HEK293 (cell line): ENCODE results near the gene NLRP6.

ENCODE experiments used
- CTCF ChIA-PET: fragments of 350-600 bp; formaldehyde crosslinking; extraction: SDS; loops from one replicate; lab custom pipeline; 2021; ENCODE audit warnings: antibody characterized with exemption; lab: Yijun Ruan, JAX
- POLR2A ChIA-PET: fragments of 300-600 bp; formaldehyde crosslinking; extraction: SDS; loops from one replicate; lab custom pipeline; 2020; ENCODE audit warnings: antibody characterized with exemption, inconsistent platforms; lab: Yijun Ruan, JAX
- H3K27ac ChIP-seq: fragments of 200-500 bp; sonication (Bioruptor generic); 2 replicates; pipeline ENCODE4 v1.5.1; 2014; ENCODE audit warnings: low read depth, low read length, control low read depth, inconsistent platforms; ENCODE audit errors: extremely low read depth
- H3K36me3 ChIP-seq, 2 experiments: fragments of 200-500 bp in 1 of 2; sonication (Bioruptor generic) in 1 of 2; 1 replicate in 1 of 2; 2 replicates in 1 of 2; pipeline ENCODE4 v1.5.1; 2014 to 2017; ENCODE audit warnings: inconsistent platforms in 2 of 2, low read length in 2 of 2; ENCODE audit not compliant: control insufficient read depth in 2 of 2, insufficient read depth in 1 of 2
- H3K4me1 ChIP-seq: fragments of 200-500 bp; sonication (Bioruptor generic); 2 replicates; pipeline ENCODE4 v1.5.1; 2014; ENCODE audit warnings: mild to moderate bottlenecking, low read length, inconsistent platforms; ENCODE audit not compliant: control insufficient read depth, insufficient read depth
- H3K4me3 ChIP-seq: 2 replicates; pipeline ENCODE4 v1.5.1; 2011; ENCODE audit warnings: low read depth, mild to moderate bottlenecking, control low read depth, low read length, moderate library complexity
- H3K9me3 ChIP-seq: fragments of 200-500 bp; sonication (Bioruptor generic); 2 replicates; pipeline ENCODE4 v1.5.1; 2014; ENCODE audit warnings: low read depth, low read length, inconsistent platforms; ENCODE audit not compliant: control insufficient read depth, insufficient read depth
- BCL11A ChIP-seq: fragments of 450-650 bp; formaldehyde crosslinking; IDR thresholded peaks from 2 replicates; pipeline ENCODE4 v1.5.1; 2016; ENCODE audit warnings: low read depth, missing biosample characterization, missing genetic modification characterization
- KLF16 ChIP-seq: fragments of 450-650 bp; formaldehyde crosslinking; IDR thresholded peaks from 2 replicates; pipeline ENCODE4 v1.5.1; 2017; ENCODE audit warnings: missing biosample characterization, missing genetic modification characterization
- KLF17 ChIP-seq: fragments of 450-650 bp; formaldehyde crosslinking; IDR thresholded peaks from 2 replicates; pipeline ENCODE4 v1.5.1; 2016; ENCODE audit warnings: missing biosample characterization, missing genetic modification characterization
- KLF9 ChIP-seq: fragments of 450-650 bp; formaldehyde crosslinking; IDR thresholded peaks from 2 replicates; pipeline ENCODE4 v1.5.1; 2016; ENCODE audit warnings: missing biosample characterization, missing genetic modification characterization, low read depth
- OSR2 ChIP-seq: fragments of 450-650 bp; formaldehyde crosslinking; IDR thresholded peaks from 2 replicates; pipeline ENCODE4 v1.5.1; 2016; ENCODE audit warnings: missing biosample characterization, missing genetic modification characterization
- PRDM6 ChIP-seq: fragments of 450-650 bp; formaldehyde crosslinking; IDR thresholded peaks from 2 replicates; pipeline ENCODE4 v1.5.1; 2017; ENCODE audit warnings: missing biosample characterization, missing genetic modification characterization
- SP2 ChIP-seq: fragments of 450-650 bp; formaldehyde crosslinking; IDR thresholded peaks from 2 replicates; pipeline ENCODE4 v1.5.1; 2016; ENCODE audit warnings: missing biosample characterization, missing genetic modification characterization
- SP3 ChIP-seq: fragments of 450-650 bp; formaldehyde crosslinking; IDR thresholded peaks from 2 replicates; pipeline ENCODE4 v1.5.1; 2016; ENCODE audit warnings: missing biosample characterization, missing genetic modification characterization
- ZNF2 ChIP-seq: fragments of 450-650 bp; formaldehyde crosslinking; IDR thresholded peaks from 2 replicates; pipeline ENCODE4 v1.5.1; 2016; ENCODE audit warnings: missing biosample characterization, missing genetic modification characterization
- ZNF211 ChIP-seq: fragments of 450-650 bp; formaldehyde crosslinking; IDR thresholded peaks from 2 replicates; pipeline ENCODE4 v1.5.1; 2016; ENCODE audit warnings: low read depth, missing biosample characterization, missing genetic modification characterization
- ZNF248 ChIP-seq: fragments of 450-650 bp; formaldehyde crosslinking; IDR thresholded peaks from 2 replicates; pipeline ENCODE4 v1.5.1; 2017; ENCODE audit warnings: missing biosample characterization, missing genetic modification characterization
- ZNF362 ChIP-seq: fragments of 450-650 bp; formaldehyde crosslinking; IDR thresholded peaks from 2 replicates; pipeline ENCODE4 v1.5.1; 2016; ENCODE audit warnings: missing biosample characterization, missing genetic modification characterization
- ZNF391 ChIP-seq: fragments of 450-650 bp; formaldehyde crosslinking; IDR thresholded peaks from 2 replicates; pipeline ENCODE4 v1.5.1; 2016; ENCODE audit warnings: low read depth, missing biosample characterization, missing genetic modification characterization, borderline replicate concordance
- ZNF398 ChIP-seq: fragments of 450-650 bp; formaldehyde crosslinking; IDR thresholded peaks from 2 replicates; pipeline ENCODE4 v1.5.1; 2017; ENCODE audit warnings: missing biosample characterization, missing genetic modification characterization
- ZNF473 ChIP-seq: fragments of 450-650 bp; formaldehyde crosslinking; IDR thresholded peaks from 2 replicates; pipeline ENCODE4 v1.5.1; 2017; ENCODE audit warnings: missing biosample characterization, missing genetic modification characterization
- ZNF510 ChIP-seq: fragments of 450-650 bp; formaldehyde crosslinking; IDR thresholded peaks from 2 replicates; pipeline ENCODE4 v1.5.1; 2018; ENCODE audit warnings: mild to moderate bottlenecking, missing genetic modification characterization, missing biosample characterization; ENCODE audit not compliant: insufficient replicate concordance
- ZNF514 ChIP-seq: fragments of 450-650 bp; formaldehyde crosslinking; IDR thresholded peaks from 2 replicates; pipeline ENCODE4 v1.5.1; 2016; ENCODE audit warnings: missing biosample characterization, missing genetic modification characterization
- ZNF544 ChIP-seq: fragments of 450-650 bp; formaldehyde crosslinking; IDR thresholded peaks from 2 replicates; pipeline ENCODE4 v1.5.0; 2017; ENCODE audit warnings: missing biosample characterization, missing genetic modification characterization
- ZNF639 ChIP-seq: fragments of 450-650 bp; formaldehyde crosslinking; IDR thresholded peaks from 2 replicates; pipeline ENCODE4 v1.5.1; 2016; ENCODE audit warnings: missing biosample characterization, missing genetic modification characterization
- ZNF654 ChIP-seq: fragments of 450-650 bp; formaldehyde crosslinking; IDR thresholded peaks from 2 replicates; pipeline ENCODE4 v1.5.1; 2016; ENCODE audit warnings: low read depth, missing biosample characterization, missing genetic modification characterization
- ZNF785 ChIP-seq: fragments of 450-650 bp; formaldehyde crosslinking; IDR thresholded peaks from 2 replicates; pipeline ENCODE4 v1.5.1; 2016; ENCODE audit warnings: missing biosample characterization, missing genetic modification characterization
- ZSCAN30 ChIP-seq: fragments of 450-650 bp; IDR thresholded peaks from 2 replicates; pipeline ENCODE4 v1.5.1; 2018; ENCODE audit warnings: missing biosample characterization, mild to moderate bottlenecking, missing genetic modification characterization, moderate library complexity
- ZSCAN5A ChIP-seq: fragments of 450-650 bp; formaldehyde crosslinking; IDR thresholded peaks from 2 replicates; pipeline ENCODE4 v1.5.1; 2016; ENCODE audit warnings: missing biosample characterization, missing genetic modification characterization
- ZXDB ChIP-seq: fragments of 450-650 bp; formaldehyde crosslinking; IDR thresholded peaks from 2 replicates; pipeline ENCODE4 v1.5.1; 2016; ENCODE audit warnings: missing biosample characterization, missing genetic modification characterization

Gene NLRP6

GRCh38 chr11:304915-305843 is 27.0 kb downstream of the NLRP6 start:
- POLR2A ChIA-PET = interaction anchor here (0.9 to 1.5 kb wide), 2 partner anchors 50 kb away, joined by 3 read pairs; no protein-coding TSS in a partner anchor
- Histone ChIP-seq H3K4me1 (no peaks in the 10 kb centered on the region), H3K27ac (no peak overlapping the region), H3K9me3 (no peaks in the 10 kb centered on the region), H3K4me3 (no peak overlapping the region), H3K36me3 (no peaks in the 10 kb centered on the region)
- no peak for TF ChIP-seq ZNF510 (tag by site-specific recombination)
- no peak for TF ChIP-seq ZNF785
- no peak for TF ChIP-seq ZNF391 (tag by site-specific recombination)
- no peak for TF ChIP-seq ZNF544
- no peak for TF ChIP-seq ZXDB (tag by site-specific recombination)
- TF ChIP-seq ZNF362 (tag by site-specific recombination) = peak; percentile 69; the same call in 1 of the 2 replicates
- no peak for TF ChIP-seq ZNF211
- TF ChIP-seq ZNF473 (tag by site-specific recombination) = no peak
- TF ChIP-seq SP2 (tag by site-specific recombination) = no peak
- TF ChIP-seq ZNF514 (tag by site-specific recombination) = no peak
- TF ChIP-seq ZNF398 (tag by site-specific recombination) = no peak
- no peak for TF ChIP-seq PRDM6 (tag by site-specific recombination)
- peak; percentile 14; the same call in 1 of the 2 replicates for TF ChIP-seq ZNF654 (tag by site-specific recombination)
- TF ChIP-seq ZNF248 (tag by site-specific recombination) = no peak
- no peak for TF ChIP-seq SP3 (tag by site-specific recombination)
- no peak for TF ChIP-seq KLF16 (tag by site-specific recombination)
- TF ChIP-seq ZNF639 (tag by site-specific recombination) = no peak
- CTCF ChIA-PET = interaction anchor here (0.6 to 4.2 kb wide), 17 partner anchors 10 to 144 kb away, joined by 3 to 30 read pairs (median 5); partner anchors contain the start of gene PGGHG

GRCh38 chr11:305844-306211 is 27.6 kb downstream of the NLRP6 start:
- Histone ChIP-seq H3K36me3 (no peaks in the 10 kb centered on the region), H3K4me1 (no peaks in the 10 kb centered on the region), H3K9me3 (no peaks in the 10 kb centered on the region), H3K4me3 (no peak overlapping the region), H3K27ac (no peak overlapping the region)
- ChIA-PET CTCF (interaction anchor here (0.8 to 4.2 kb wide), 16 partner anchors 11 to 143 kb away, joined by 3 to 30 read pairs (median 6); no protein-coding TSS in a partner anchor), POLR2A (interaction anchor here (1.5 kb wide), 1 partner anchor 50 kb away, joined by 3 read pairs; no protein-coding TSS in a partner anchor)
- TF ChIP-seq KLF9 (tag by site-specific recombination) = no peak
- no peak for TF ChIP-seq ZNF2 (tag by site-specific recombination)
- TF ChIP-seq ZSCAN5A (tag by site-specific recombination) = no peak
- TF ChIP-seq ZSCAN30 (tag by site-specific recombination) = no peak
- TF ChIP-seq OSR2 = no peak
- TF ChIP-seq KLF17 (tag by site-specific recombination) = no peak
- TF ChIP-seq BCL11A = no peak
